Muscle of arm (tissue), 12 donors: ENCODE measurements around the gene CRABP1. TPM values are rescaled to one million over a fixed set of nuclear protein-coding genes. Genes with fewer than 3 reads are reported as not detected.
A peak's percentile ranks its signal among the peaks of the same experiment; 100 is the strongest.
"Not testable (repeated sequence)": the region's sequence is repeated elsewhere in the genome, so short reads cannot be mapped to it uniquely, and the experiment has no call there.

Source experiments
- DNase-seq: peaks from one replicate; pipeline ENCODE4 v3.0.0-alpha.2; 2013
- polyA plus RNA-seq, 12 donors: library from polyadenylated mRNA; unstranded; fragments of 120-200 nt; gene quantifications; one replicate each; pipeline ENCODE4 v1.2.1, GENCODE V29; 2013; ENCODE audit not compliant: insufficient read length in 12 of 12

The CRABP1 gene
- polyA plus RNA-seq, 12 donors = 12.8 to 88.5 (median 27.4) TPM; not detected in 1

- no peak for DNase-seq
Measured at GRCh38 chr15:78370013-78370412, 29.9 kb downstream of the CRABP1 start.

DNA sequence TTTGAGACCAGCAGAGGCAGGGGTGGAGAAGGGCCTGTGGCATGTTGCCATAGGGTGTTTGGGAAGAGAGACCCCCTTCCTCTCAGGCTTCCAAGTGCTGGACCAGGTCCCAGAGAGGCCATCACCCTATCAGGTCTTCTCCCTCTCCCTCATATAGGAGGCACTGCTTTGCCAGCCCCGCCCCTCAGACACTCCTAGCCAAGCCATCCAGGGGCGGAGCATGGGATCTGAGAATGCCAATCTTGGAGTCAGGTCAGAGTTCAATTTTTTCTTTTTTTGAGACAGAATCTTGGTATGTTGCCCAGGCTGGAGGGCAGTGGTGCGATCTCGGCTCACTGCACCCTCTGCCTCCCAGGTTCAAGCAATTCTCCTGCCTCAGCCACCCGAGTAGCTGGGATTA lies 32.7 kb downstream of the CRABP1 start:
- no peak for DNase-seq

DNA sequence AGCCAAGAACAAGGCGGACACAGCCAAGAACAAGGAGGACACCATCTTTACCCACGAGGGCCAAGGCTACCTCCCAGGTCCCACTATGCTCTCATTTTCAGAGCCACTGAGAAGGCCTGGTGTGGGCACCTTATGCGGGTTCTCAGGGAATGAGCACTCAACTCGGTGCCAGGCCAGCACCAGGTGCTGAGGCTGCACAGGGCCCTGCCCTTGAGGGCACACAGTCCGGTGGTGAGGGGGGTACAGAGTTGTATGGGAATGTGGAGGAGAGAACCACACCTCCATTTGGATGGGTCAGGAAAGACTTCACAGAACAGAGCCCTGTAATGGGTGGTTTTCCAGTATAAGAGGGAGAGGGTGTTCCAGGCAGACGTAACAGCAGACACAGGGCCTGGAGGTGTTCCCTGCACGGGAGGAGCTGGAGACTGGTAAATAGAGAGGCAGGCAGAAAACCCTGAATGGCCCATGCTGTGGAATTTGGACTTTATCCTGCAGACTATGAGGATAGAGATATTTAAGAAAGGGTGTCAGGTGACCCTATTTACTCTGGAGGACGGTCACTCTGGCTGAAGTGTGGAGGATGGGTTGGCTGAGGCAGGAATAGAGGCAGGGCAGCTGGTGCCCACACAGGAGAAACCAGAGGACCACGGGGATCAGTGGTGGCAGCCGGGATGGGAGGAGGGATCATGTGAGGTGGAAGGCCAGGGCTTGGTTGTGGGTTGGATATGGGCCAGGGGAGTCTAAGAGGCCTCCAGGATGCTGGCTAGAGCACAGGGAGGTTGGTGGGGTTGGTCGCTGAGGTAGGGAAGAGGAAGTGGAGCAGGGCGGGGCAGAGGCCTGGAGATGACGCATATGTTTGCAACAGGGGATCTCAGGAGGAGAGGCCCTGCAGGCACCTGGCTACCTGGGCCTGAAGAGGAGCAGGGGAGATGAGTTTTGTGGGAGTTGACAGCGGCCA lies 34.6 kb downstream of the CRABP1 start:
- DNase-seq = no peak

- DNase-seq = not testable (repeated sequence)
Measured at GRCh38 chr15:78380143-78380542, 40.0 kb downstream of the CRABP1 start.

DNA sequence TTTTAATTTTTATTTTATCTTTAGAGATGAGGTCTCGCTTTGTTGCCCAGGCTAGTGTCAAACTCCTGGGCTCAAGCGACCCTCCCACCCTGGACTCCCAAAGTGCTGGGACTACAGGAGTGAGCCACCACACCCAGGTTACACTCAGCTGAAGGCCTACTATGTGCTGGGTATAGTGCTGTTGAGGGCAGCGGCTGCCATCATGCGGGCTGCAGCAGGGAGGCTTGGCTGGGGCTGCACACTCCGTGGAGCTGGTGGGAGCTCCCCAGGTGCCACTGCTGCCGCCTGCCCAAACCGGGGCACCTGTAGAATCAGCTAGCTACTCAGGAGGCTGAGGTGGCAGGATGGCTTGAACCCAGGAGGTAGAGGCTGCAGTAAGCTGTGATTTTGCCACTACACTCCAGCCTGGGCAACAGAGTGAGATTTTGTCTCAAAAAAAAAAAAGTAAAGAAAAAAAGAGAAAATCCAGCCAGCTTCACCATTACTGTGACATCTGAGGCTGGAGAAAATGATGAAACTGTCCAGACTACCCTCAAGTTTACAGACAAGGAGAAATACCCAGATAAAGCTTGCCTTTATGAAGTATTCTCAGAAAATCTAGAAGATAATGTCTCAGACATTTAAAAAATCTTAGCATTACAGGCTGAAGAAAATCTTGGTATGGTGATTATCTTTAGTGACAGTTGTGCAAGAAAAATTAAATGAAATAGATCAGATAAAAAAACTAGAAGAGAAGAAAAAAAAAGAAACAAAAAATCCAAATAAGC lies 42.1 kb downstream of the CRABP1 start:
- no peak for DNase-seq

- DNase-seq = no peak
Measured at GRCh38 chr15:78384651-78385050, 44.5 kb downstream of the CRABP1 start.

GRCh38 chr15:78387246-78388037 lies 47.3 kb downstream of the CRABP1 start:
- peak; percentile 54 for DNase-seq

DNA sequence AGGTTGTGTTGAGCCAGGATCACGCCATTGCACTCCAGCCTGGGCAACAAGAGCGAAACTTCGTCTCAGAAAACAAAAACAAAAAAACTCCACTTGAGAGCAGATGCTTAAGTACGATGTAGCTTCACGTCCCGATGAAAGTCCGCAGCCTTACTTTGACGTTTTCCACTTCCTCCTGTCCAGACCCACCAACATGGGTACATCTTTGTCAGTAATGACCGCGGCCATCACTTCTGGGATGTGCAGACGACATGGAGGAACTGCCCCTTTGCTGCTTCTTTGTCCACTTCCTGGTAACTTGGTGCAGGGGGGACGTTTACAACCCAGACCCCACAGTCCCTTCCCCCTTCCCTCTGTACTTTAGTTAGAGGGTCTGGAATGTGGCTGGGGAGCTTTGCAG lies 48.7 kb downstream of the CRABP1 start:
- no peak for DNase-seq

DNA sequence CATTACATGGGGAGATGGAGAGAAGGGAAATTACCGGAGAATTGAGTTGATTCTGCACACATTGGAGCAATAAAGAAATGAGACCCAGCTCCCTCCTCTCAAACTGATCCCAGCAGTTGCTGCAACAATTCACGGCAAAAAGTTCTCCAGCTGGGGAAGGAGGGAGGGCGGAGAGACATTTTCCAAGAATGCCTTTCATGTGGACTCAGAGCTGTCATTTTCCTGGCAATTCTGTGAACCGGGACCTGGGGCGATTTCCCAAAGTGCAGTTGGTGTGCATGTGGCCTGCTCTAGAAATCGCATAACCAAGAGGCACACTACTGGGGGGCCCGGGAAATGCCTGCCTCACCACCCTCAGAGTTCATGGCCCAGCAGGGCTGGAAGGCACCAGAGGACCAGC lies 49.2 kb downstream of the CRABP1 start:
- peak; percentile 75 for DNase-seq

- no peak for DNase-seq
Measured at GRCh38 chr15:78389738-78390137, 49.6 kb downstream of the CRABP1 start.

- no peak for DNase-seq
Measured at GRCh38 chr15:78390242-78390641, 50.1 kb downstream of the CRABP1 start.

- DNase-seq = no peak
Measured at GRCh38 chr15:78390826-78391225, 50.7 kb downstream of the CRABP1 start.

GRCh38 chr15:78391781-78392180 lies 51.6 kb downstream of the CRABP1 start:
- DNase-seq = no peak

GRCh38 chr15:78392430-78392829 lies 52.3 kb downstream of the CRABP1 start:
- DNase-seq = no peak

- no peak for DNase-seq
Measured at GRCh38 chr15:78393137-78393536, 53.0 kb downstream of the CRABP1 start.

GRCh38 chr15:78394026-78394425 lies 53.9 kb downstream of the CRABP1 start:
- DNase-seq = no peak

- peak; percentile 74 for DNase-seq
Measured at GRCh38 chr15:78394981-78395616, 54.9 kb downstream of the CRABP1 start.

DNA sequence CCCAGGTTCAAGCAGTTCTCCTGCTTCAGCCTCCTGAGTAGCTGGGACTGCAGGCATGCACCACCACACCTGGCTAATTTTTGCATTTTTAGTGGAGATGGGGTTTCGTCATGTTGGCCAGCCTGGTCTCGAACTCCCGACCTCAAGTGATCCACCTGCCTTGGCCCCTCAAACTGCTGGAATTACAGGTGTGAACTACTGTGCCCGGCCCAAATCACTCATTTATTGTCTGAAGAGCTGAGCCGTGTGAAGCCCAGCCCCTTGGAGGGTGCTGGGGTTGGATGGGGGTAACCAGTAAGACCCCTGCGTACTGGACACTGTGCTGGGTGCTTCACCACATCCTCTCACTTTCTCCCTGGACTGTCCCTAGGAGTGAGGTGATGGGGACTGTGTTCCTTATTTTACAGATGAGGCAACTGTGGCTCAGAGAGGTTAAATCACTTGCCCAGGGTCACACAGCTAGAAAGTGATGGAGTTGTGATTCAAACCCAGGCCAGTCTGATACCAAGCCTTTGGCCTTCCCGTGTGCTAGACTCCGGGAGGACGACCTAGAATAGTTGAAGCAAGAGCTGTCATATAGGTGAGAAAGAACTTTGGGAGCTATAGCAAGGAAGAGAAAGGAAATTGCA lies 56.1 kb downstream of the CRABP1 start:
- no peak for DNase-seq

DNA sequence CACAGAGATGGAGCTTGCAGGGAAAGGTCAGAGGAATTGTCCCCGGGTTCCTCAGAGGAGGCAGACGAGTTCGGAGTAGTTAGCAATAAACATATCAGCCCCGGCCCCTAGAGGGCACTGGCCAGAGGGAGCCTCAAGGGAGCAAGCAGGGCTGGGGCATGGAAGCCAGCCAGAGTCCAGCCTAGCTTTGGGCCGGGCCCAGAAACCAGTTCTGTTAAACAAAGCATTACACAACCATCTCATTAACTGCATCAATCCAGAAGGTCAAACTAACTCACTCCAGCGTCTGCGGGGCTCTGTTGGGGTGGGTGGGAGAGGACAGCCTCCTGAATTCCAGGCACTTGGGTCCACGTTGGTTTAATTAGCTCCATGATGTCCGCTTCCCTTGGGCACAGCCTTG lies 56.8 kb downstream of the CRABP1 start:
- DNase-seq = no peak

DNA sequence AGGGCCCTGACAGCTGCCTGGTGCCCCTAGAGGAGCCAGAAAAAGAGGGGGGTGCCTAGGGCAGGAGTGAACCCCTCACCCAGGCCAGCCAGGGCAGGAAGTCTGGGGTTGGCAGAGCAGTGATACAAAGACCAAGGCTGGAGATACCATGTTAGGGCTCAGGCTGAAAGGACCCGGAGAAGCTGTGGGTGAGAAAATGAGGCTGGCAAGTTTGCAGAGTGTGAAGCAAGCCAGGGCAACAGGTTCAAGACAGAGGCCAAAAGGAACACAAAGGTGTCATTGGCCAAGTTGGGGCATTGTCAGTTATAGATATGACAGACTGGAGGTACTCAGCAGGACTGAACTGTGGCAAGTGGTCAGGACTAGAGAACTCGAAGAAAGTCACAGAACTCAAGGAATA lies 57.2 kb downstream of the CRABP1 start:
- DNase-seq = no peak
